Raji (cell line): ENCODE data around the gene GALNT5.

Experiments
- POLR2A ChIP-seq: IDR thresholded peaks from 2 replicates; pipeline ENCODE4 v1.6.1; 2011; ENCODE audit warnings: low read depth, low read length, control low read depth; ENCODE audit not compliant: insufficient read depth

Gene GALNT5

DNA sequence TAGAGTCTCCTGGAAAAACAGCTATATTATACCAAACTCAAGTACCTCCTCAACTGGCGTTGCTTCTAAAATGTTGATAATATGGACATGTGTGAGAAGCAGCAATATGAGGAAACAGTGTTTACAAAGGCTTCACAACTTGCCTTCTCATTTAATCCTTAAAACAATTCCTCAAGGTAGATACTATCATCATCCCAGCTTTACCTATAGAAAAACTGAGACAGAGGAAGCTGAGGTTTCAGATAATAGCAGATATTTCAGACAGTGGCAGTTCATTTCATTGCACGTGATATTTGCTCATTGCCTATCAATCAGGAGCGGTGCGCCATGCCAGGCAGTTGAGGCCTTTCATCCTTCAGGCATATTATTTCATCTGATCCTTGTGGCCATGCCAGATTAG is 8.3 kb downstream of the GALNT5 start:
- TF ChIP-seq POLR2A: no peak

DNA sequence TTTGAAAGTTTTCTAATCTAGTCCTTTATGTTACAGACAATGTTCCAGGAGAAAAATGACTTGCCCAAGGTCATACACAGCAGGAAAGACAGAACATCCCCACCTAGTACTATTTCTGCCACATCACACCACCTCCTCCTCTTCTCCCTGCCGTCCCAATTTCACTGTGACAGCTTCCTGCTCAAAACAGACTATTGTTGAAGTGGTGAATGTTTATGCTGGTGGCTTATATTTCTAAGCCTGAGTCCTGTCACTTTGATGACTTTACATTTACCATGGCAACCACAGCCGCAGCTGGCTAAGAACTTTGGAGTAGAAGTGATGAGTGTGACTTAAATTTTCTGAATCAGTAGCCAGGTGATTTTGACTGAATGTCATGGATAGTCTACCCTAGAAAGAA is 10.0 kb downstream of the GALNT5 start:
- TF ChIP-seq POLR2A: no peak

DNA sequence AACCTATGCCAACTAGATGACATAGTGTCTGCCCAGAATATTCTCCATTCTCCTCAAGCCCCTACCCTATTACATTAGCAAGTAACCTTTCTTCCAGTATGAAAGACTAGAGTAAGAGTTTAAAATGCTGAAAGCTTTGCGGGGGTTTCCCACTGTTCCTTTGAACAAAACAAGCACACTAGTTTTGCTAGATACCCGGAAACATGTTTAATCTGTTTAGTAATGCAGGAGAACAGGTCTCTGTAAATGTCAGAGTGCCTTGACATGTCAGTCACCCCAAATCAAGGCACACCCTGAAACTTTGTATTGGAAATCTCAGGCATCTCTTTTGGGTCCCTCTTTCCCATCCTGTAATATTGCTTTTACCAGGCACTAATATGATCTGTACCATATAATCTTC is 11.6 kb downstream of the GALNT5 start:
- TF ChIP-seq POLR2A: no peak

DNA sequence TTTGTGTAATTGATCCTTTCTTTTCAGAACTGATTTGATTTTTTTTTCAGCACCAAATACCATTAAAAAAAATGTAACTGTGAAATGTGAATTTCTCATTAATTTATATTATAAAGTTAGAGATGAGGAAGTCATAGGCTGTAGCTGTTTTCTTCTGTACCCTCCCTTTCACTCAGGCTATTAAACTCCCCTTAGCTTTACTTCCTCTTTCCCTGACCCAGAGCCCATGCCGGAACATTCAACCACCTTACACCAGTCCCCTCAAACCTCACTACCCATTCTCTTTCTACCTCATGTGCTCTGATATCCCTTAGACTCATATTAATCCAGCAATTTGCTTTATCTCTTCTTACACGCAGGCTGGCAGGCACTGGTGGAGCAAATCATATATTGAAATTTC is 12.4 kb downstream of the GALNT5 start:
- no peak for TF ChIP-seq POLR2A

DNA sequence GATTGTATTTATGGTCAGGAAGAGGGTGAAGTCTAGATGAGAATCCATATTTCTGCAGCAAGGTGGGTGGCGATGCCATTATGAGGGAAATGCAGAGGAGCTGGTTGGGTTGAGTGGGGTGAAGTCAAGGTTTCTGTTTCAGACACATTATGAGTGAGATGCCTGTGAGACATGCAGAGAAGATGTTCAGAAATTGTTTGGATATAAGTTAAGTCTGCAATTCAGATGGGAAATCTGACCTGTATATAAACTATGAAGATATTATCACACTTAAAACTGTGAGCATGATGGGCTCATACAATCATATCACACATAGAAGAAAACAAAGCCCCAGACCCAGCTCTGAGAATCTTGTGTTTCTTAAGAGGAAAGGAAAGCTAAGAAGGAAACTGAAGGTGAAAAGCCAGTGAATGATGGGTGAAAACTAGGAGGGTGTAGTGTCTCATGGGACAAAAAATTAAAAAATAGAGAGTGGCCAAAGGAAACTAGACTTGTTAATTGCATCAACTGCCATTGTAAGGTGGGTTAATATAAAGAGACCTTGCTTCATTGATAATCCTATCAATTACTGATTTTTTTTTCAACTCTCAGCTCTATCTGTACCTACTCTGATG is 14.2 kb downstream of the GALNT5 start:
- no peak for TF ChIP-seq POLR2A

DNA sequence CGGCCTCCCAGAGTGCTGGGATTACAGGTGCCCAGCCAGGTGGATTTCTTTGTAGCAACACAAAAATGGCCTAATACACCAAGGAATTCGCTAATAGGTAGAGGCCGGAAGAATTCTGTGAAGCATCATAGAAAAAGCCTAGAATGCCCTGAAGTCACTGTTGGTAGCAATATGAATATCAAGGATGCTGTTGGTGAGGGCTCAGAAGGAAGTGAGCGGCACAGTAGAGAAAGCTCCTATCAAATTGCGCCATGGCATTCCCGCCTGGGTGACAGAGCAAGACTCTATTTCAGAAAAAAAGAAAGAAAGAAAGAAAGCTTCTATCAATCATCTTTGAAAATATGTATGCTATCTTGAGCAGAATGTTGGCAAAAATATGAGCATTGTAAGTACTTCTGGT is 23.8 kb downstream of the GALNT5 start:
- TF ChIP-seq POLR2A: no peak

DNA sequence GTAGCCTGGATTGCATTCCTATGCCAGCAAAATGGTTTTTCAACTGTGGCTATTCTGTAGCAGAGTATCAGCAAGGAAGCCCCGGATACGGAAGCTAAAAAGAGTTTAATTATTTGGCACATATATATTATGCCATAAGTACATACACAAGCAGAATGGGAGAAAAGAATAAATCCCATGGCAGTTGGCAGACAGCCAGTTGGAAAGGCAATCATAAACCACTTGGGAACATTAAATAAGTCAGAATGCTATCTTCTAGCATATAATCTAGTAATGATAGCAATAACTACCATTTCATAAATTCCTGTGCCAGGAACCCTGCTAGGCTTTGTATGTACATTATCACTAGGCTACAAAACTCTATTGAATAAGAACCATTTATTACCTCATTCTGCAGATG is 26.0 kb downstream of the GALNT5 start:
- TF ChIP-seq POLR2A: no peak

DNA sequence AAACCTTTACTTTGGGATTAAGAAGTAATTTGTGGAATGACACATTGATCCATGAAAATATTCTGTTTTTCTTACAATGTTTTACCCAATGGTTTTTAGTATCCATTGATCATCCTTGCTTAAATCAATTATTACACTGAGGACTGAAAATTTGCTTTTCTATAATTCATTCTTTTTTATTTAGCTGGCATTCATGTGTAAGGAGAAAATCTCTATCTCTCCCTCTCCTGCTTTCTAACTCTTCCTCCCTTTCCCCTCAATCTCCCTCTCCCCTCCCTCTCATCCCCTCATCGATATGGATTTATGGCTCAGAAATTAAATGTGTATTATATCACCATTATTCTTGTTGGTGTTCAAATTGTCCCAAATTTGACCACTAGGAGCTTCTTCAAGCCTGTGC is 29.7 kb downstream of the GALNT5 start:
- TF ChIP-seq POLR2A: no peak

DNA sequence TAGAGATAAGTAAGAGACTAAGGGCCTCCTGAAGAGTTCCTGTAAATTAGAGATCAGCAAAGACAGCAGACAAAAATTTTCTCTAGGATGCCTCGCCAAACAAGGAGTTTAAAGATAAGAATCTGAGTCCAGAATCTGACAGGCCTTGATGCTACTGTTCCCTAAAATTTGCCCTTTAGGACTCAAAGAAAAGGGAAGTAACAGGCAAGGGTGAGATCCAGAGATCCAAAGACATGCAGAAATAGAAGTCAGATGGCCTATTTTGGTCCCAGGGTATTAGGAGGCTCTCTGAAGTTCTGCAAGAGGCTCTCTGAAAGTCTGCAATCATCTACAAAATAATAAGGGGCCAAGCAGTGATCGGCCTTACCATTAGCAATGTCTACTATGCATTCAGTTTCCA is 33.0 kb downstream of the GALNT5 start:
- TF ChIP-seq POLR2A: no peak

DNA sequence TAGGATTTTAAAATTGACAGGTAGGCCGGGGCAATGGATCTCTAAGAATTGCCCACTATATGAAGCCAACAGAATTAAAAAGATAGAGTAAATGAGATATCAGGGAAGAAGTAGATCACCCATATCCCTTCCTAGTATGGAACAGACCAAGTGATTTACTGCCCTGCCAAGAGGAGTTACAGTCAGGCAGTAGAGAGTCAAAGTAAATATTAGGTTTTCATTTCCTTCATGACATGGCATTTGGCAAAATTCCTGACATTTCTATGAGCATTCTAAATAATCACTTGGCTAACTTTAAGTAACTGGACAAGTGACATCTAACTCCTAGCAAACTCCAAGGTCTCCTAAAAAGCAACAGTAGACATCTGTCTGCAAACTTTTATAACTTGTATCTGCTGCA is 33.5 kb downstream of the GALNT5 start:
- no peak for TF ChIP-seq POLR2A

DNA sequence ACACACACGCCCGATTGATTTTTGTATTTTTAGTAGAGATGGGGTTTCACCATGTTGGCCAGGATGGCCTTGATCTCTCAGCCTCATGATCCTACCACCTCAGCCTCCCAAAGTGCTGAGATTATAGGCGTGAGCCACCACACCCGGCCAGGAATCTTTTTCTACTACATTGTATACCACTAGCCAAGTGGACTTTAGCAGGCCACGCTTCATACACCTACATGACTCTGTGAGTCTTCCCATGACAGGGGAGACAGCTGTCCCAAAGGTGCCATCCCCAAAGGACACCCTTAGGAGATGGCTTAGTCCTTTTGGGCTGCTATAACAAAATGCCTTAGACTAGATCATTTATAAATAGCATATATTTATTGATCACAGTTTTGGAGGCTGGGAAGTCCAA is 35.3 kb downstream of the GALNT5 start:
- TF ChIP-seq POLR2A: no peak

DNA sequence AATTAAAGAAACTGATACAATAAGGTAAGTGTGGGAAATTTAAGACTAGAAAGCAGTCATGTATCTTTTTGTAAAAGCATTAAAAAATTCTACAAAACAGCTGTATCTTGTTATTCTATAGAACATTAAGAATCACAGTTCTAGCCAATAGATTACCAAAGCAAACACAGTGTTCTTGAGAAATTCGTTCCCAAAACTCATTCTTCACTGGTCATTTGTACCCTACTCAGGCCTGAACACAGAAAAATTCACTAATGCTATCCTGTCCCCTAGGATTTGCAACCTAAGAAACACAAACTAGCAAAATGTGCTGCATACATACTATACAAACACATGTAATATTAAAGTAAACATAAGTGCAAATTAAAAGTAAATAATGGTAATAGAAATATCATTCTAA is 39.0 kb downstream of the GALNT5 start:
- no peak for TF ChIP-seq POLR2A

DNA sequence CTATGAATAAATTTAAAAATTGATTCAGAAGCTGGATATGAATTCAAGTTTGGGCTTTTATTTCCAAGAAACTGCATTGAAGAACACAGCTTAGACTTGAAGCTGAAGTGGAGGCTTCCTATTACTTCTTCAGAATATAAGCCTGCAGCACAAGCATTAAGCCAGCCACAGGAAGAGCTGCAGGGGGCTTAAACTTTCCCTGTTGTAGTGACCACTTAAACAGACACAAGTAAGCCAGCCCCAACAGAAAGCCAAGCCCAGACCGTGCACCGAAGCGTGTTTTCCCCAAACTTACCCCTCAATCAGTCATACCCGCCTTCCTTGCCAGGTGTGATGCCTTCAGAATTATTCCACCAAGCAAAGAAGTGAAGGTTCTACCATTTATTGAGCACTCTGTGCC is 39.5 kb downstream of the GALNT5 start:
- TF ChIP-seq POLR2A: no peak

DNA sequence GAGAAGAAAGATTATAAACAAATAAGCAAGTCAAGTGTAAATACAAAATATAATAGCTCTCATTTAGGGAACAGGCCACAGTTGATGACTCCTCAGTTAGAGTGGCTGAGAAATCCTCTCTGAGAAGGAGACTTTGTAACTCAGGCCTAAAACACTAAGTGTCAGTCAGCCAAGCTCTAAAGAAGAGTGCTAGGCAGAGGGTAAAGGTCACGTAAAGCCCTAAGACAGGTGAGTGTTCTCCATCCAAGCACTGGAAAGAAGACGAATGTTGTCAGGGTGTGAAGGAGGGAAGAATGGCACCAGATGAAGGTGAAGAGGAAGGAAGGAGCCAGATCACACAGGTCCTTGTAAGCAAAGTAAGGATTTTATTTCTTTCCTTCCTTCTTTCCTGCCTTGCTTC is 43.8 kb downstream of the GALNT5 start:
- no peak for TF ChIP-seq POLR2A

DNA sequence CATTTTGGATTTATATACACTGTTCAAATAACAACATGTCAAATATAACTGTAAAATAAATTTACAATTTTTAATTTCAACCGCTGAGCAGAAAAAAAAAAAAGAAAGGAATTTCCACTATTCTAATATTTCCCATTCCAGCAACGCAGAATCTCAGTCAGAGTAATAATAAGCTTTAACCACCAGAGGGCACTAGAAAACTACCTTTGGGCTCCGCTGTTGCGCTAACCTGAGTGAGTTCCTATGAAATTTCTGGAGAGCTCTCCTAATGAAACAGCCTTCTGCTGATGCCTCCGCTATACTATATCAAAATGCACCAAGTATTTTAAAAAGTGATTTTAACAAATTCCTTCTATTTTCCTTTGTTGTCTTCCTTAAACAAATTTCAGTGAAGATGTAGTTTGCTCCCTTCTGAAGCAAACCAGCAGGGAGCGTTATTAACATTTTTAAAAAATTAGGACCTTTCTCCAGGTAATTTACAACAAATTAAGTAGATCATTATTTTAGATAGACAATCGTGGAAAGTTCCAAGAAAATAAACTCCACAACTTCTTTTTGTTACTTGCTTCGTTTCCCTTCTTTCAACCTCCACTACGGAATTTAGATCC is 45.1 kb downstream of the GALNT5 start:
- no peak for TF ChIP-seq POLR2A

DNA sequence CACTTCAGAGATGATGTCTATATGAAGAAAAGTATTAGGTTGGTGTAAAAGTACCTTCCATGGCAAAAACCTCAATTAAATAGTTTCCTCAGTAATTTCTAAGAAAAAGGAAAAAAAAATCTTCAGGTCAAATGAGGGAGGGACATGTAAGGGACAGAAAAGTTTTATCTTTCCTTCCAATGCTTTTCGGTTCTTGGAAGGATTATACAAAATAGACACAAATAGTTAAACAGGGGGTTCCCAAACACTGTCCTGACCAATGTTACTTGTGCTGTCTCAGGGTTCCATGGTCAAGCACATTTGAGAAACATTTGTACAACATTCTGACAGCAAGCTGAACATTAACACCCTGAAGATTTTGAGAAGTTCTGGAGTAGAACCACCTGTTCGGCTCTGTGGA is 46.1 kb downstream of the GALNT5 start:
- TF ChIP-seq POLR2A: no peak

DNA sequence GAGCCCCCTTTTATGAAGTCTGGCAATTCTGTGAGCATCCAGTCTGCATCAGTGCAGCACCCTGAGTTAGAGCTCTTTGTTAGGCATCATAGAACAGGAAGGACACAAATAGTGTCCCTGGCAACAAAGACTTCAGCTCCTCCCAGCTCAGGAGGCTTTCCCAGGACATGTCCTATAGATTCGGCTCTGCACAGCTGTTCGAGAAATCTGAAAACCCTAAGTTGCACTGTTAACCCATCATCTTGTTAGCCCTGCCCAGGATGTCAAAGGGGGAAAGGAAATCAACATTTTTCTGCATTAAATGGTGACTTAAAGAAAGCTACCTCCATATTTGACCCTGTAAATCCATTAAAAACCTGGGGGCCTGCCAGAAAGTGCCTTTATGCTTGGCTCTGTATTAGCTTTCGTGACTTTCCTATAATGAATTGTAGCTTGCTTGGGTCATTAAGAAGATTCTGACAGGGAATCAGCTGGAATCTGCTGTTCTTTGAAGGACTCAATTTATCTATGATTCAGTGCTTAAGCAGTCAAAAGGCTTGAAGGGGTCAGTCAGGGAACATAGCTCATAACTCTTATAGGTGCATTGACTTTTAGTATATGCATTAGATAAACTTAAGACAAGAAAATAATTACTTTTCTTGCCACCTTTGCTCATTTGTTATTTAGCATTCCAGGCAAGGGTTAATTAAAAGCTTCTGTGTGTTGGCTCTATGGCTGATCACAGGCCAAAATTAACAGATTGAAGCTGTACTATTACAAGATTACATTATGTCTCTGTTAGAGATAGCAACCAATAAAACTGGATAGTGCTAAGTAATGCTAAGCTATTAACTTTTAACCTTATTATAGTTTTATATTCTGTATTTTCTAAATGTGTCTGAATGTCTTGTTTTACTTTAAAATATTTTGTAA is 47.6 kb downstream of the GALNT5 start:
- TF ChIP-seq POLR2A: no peak

DNA sequence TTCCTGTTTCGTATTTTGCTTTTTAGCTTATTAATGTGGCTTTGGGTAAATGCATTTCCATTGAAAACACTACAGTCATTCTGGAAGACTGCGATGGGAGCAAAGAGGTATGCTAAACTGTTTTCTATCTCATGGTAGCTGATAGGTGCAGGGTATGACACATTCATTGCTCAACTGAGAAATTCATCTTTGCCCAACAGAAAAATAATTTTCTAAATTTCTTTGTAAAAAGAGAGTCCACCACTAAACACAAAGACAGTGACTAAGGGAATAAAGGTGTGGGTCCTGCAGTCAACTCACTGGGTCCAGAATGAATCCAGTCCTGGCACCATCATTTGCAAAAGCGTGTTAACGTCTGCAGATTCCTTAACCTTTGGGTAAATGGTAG is 48.2 kb downstream of the GALNT5 start:
- no peak for TF ChIP-seq POLR2A
